ENCODE results near the gene LRRC23. TPM values are rescaled to one million over a fixed set of nuclear protein-coding genes. Genes with fewer than 3 reads are reported as not detected.
A peak's percentile ranks its signal among the peaks of the same experiment; 100 is the strongest.
"Not testable (repeated sequence)": the region's sequence is repeated elsewhere in the genome, so short reads cannot be mapped to it uniquely, and the experiment has no call there.

LRRC23 gene
- total and polyA plus RNA-seq, 3 donors from 2014 or later, result 32.7 to 112 (median 33.9) TPM

- WGBS, 2 donors, result 36 to 37% methylated on average over 9 to 12 of the region's 12 CpGs
- DNase-seq, result peak; percentile 83
- intact Hi-C loops (cut with DNase I; ENCODE audit: low total_unique reads), result no loop called here
- TF ChIP-seq POLR2A (IDR thresholded peaks at IDR 0.05), result no peak
- TF ChIP-seq, protein P1, sequence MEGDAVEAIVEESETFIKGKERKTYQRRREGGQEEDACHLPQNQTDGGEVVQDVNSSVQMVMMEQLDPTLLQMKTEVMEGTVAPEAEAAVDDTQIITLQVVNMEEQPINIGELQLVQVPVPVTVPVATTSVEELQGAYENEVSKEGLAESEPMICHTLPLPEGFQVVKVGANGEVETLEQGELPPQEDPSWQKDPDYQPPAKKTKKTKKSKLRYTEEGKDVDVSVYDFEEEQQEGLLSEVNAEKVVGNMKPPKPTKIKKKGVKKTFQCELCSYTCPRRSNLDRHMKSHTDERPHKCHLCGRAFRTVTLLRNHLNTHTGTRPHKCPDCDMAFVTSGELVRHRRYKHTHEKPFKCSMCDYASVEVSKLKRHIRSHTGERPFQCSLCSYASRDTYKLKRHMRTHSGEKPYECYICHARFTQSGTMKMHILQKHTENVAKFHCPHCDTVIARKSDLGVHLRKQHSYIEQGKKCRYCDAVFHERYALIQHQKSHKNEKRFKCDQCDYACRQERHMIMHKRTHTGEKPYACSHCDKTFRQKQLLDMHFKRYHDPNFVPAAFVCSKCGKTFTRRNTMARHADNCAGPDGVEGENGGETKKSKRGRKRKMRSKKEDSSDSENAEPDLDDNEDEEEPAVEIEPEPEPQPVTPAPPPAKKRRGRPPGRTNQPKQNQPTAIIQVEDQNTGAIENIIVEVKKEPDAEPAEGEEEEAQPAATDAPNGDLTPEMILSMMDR (IDR thresholded peaks at IDR 0.05), result peak; percentile 81 to 96 (median 87)
- Histone ChIP-seq H3K9me3 (no peaks in the 10 kb centered on the region), H3K4me1 (peaks cover 40% of the 10 kb centered on the region), H3K27ac (peak overlapping the region; percentile 90 to 95), H3K36me3 (ENCODE audit: low read depth, missing control alignments) (no peaks in the 10 kb centered on the region), H3K4me3 (peak overlapping the region in 1 of 2 donors; percentile 90), H3K27me3 (no peaks in the 10 kb centered on the region)
These were observed 35.3 kb upstream of the LRRC23 start for GRCh38 chr12:6869049-6870021.

DNA sequence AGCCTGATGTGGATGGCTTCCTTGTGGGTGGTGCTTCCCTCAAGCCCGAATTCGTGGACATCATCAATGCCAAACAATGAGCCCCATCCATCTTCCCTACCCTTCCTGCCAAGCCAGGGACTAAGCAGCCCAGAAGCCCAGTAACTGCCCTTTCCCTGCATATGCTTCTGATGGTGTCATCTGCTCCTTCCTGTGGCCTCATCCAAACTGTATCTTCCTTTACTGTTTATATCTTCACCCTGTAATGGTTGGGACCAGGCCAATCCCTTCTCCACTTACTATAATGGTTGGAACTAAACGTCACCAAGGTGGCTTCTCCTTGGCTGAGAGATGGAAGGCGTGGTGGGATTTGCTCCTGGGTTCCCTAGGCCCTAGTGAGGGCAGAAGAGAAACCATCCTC is 34.3 kb upstream of the LRRC23 start:
- peaks cover 40% of the 10 kb centered on the region for H3K4me1 ChIP-seq
- H3K36me3 ChIP-seq (ENCODE audit: low read depth, missing control alignments); H3K27me3 ChIP-seq; DNase-seq; H3K27ac ChIP-seq; intact Hi-C loops (cut with DNase I; ENCODE audit: low total_unique reads); H3K4me3 ChIP-seq; H3K9me3 ChIP-seq: not testable (repeated sequence)
- 56 to 92% methylated on average over 4 of the region's 4 CpGs for WGBS, 2 donors

DNA sequence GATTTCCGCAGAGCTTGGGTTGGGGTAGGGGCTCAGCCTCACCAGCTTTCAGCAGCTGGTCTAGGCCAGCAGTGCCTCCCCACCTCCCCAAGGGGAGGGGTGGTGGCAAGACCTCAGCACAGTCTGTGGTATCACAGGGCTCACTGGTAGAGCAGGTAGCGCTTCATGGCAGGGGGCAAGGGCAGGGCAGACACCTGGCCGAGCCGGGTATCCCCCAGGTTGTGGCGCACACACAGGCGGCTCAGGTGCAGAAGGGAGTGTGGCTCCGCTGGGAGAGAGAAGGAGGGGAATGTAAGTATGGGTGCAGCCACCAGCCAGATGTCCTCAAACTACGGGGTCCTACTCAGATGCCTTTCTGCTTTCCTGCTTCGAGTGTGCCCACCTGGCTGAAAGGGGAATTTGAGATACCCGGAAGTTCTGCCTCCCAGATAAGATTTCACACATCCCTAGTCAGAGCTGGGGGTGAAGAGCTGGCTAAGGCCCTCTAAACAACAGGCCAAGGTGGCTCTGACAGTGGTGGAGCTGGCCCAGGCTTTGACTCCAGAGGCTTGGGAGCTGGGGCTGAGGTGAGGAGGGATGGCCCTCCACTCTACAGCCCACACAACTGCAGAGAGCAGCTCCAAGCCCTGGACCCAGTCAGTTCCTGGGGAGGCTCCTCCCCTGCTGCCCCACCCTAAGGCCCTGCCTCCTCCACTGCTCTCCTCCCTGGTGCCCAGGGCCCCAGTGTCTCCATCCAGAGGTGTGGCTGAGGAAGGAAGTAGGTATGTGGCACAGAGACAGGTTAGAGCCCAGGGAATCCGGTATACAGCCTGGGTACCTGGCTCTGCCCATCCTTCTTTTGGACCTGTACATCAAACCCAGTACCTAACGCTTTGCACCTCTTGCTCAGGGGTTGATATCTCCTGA is 33.3 kb upstream of the LRRC23 start:
- intact Hi-C loops (cut with DNase I; ENCODE audit: low total_unique reads), result no loop called here
- H3K4me3 ChIP-seq, result peak overlapping the region; percentile 77 to 86
- TF ChIP-seq POLR2A (IDR thresholded peaks at IDR 0.05), result no peak
- TF ChIP-seq, protein P1 (IDR thresholded peaks at IDR 0.05), result no peak
- H3K27ac ChIP-seq, result peak overlapping the region in 1 of 2 donors; percentile 81
- 72 to 75% methylated on average over 10 to 12 of the region's 12 CpGs for WGBS, 2 donors
- H3K36me3 ChIP-seq (ENCODE audit: low read depth, missing control alignments), result no peaks in the 10 kb centered on the region
- no peaks in the 10 kb centered on the region for H3K9me3 ChIP-seq
- no peaks in the 10 kb centered on the region for H3K27me3 ChIP-seq
- peaks cover 40% of the 10 kb centered on the region for H3K4me1 ChIP-seq
- DNase-seq, result no peak

DNA sequence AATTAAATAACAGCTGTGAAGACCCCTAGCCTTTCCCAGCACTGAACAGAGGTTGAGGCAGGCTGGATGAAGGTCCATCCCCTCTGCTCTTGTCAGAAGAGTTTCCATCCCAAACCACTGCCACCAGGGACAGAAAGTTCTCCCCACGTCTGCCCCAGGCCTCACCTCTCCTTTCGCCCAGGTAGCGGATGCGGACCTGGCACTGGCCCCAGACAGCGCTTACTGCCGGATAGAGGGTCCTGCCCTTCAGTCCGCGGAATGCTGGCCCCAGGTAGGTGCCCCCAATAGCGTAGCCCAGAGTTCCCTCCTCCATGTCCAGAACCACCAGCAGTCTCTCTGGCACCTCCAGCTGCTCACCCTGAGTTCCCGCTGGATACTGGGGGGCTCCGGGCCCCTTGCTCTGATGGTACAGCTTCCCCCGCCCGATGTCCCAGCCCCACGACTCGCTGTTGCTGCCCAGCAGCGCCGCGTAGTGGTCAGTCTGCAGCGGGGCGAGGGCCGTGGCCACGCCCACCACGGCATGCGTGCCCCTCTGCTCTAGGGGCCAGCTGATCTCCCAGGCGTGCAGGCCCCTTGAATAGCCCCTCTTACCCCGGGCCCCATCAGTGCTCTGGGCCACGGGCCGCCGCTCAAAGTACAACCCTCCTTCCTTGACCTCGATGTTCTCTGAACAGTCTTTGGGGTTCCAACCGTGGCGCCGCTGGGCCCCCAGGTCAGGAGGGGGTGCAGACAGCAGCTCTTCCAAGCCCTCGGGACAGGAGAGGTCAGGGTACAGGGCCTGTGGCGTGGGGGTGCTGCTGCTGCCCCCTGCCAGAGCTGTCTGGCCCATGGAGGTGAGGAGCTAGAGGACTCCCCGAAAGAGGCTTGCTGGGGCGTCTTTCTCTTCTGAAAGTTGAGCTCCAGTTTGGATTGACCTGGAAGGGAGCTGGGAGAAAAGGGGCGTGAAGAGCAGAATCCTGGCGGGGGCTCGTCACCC is 32.3 kb upstream of the LRRC23 start:
- peak; percentile 87 for DNase-seq
- Histone ChIP-seq H3K36me3 (ENCODE audit: low read depth, missing control alignments) (no peaks in the 10 kb centered on the region), H3K9me3 (no peaks in the 10 kb centered on the region), H3K4me1 (peaks cover 34% of the 10 kb centered on the region), H3K27me3 (no peaks in the 10 kb centered on the region), H3K4me3 (peak overlapping the region; percentile 77 to 86), H3K27ac (peak overlapping the region; percentile 42 to 81)
- 0 to 1% methylated on average over 12 to 40 of the region's 40 CpGs for WGBS, 2 donors
- TF ChIP-seq, protein P1 (IDR thresholded peaks at IDR 0.05), result peak; percentile 81 to 91 (median 89)
- no peak for TF ChIP-seq POLR2A (IDR thresholded peaks at IDR 0.05)
- intact Hi-C loops (cut with DNase I; ENCODE audit: low total_unique reads), result no loop called here
